CD1c-positive myeloid dendritic cell (primary cell): ENCODE results near the gene ATP13A4.
"Not testable (repeated sequence)": the region's sequence is repeated elsewhere in the genome, so short reads cannot be mapped to it uniquely, and the experiment has no call there.

ENCODE experiments used
- DNase-seq: peaks from one replicate; pipeline ENCODE4 v3.0.0-alpha.2; 2016; ENCODE audit errors: extremely low spot score

ATP13A4 gene

GRCh38 chr3:193560870-193561269, 6.2 kb upstream of the ATP13A4 start:
- DNase-seq = no peak

- no peak for DNase-seq
Observed at GRCh38 chr3:193560091-193560490, 5.4 kb upstream of the ATP13A4 start.

GRCh38 chr3:193559100-193559499, 4.4 kb upstream of the ATP13A4 start:
- no peak for DNase-seq

GRCh38 chr3:193556841-193557240, 2.1 kb upstream of the ATP13A4 start:
- DNase-seq = no peak

- DNase-seq = no peak
Observed at GRCh38 chr3:193553586-193553985, 1.1 kb downstream of the ATP13A4 start.

GRCh38 chr3:193552923-193553322, 1.8 kb downstream of the ATP13A4 start:
- DNase-seq = no peak

GRCh38 chr3:193548406-193548805, 6.3 kb downstream of the ATP13A4 start:
- no peak for DNase-seq

GRCh38 chr3:193546129-193546528, 8.6 kb downstream of the ATP13A4 start:
- DNase-seq = no peak

GRCh38 chr3:193545304-193545703, 9.4 kb downstream of the ATP13A4 start:
- no peak for DNase-seq

GRCh38 chr3:193544289-193544688, 10.4 kb downstream of the ATP13A4 start:
- DNase-seq = no peak

GRCh38 chr3:193530231-193531165, 24.2 kb downstream of the ATP13A4 start:
- no peak for DNase-seq

GRCh38 chr3:193526085-193526484, 28.6 kb downstream of the ATP13A4 start:
- DNase-seq = not testable (repeated sequence)

- DNase-seq = no peak
Observed at GRCh38 chr3:193522473-193522872, 32.2 kb downstream of the ATP13A4 start.

- no peak for DNase-seq
Observed at GRCh38 chr3:193520738-193521137, 34.0 kb downstream of the ATP13A4 start.

- DNase-seq = no peak
Observed at GRCh38 chr3:193515966-193516365, 38.7 kb downstream of the ATP13A4 start.

GRCh38 chr3:193510154-193510553, 44.5 kb downstream of the ATP13A4 start:
- no peak for DNase-seq

- DNase-seq = no peak
Observed at GRCh38 chr3:193509103-193509965, 45.4 kb downstream of the ATP13A4 start.

GRCh38 chr3:193508108-193508507, 46.6 kb downstream of the ATP13A4 start:
- no peak for DNase-seq

- no peak for DNase-seq
Observed at GRCh38 chr3:193507566-193507965, 47.1 kb downstream of the ATP13A4 start.

- DNase-seq = no peak
Observed at GRCh38 chr3:193506921-193507320, 47.8 kb downstream of the ATP13A4 start.

- DNase-seq = no peak
Observed at GRCh38 chr3:193502871-193503270, 51.8 kb downstream of the ATP13A4 start.

GRCh38 chr3:193499801-193500485, 54.8 kb downstream of the ATP13A4 start:
- no peak for DNase-seq
